HTR-8/SVneo (cell line): ENCODE results near the gene ADGRE2.
A peak's percentile ranks its signal among the peaks of the same experiment; 100 is the strongest.
"Not testable (repeated sequence)": the region's sequence is repeated elsewhere in the genome, so short reads cannot be mapped to it uniquely, and the experiment has no call there.

Experiments used
- DNase-seq: peaks from one replicate; pipeline ENCODE4 v3.0.0; 2011; ENCODE audit warnings: low spot score, mixed read lengths; ENCODE audit not compliant: insufficient read length
- FAIRE-seq: peaks from 2 replicates; lab custom pipeline; 2011; peaks lifted over from hg19 to GRCh38; lab: Jason Lieb, UNC

ADGRE2 gene

DNA sequence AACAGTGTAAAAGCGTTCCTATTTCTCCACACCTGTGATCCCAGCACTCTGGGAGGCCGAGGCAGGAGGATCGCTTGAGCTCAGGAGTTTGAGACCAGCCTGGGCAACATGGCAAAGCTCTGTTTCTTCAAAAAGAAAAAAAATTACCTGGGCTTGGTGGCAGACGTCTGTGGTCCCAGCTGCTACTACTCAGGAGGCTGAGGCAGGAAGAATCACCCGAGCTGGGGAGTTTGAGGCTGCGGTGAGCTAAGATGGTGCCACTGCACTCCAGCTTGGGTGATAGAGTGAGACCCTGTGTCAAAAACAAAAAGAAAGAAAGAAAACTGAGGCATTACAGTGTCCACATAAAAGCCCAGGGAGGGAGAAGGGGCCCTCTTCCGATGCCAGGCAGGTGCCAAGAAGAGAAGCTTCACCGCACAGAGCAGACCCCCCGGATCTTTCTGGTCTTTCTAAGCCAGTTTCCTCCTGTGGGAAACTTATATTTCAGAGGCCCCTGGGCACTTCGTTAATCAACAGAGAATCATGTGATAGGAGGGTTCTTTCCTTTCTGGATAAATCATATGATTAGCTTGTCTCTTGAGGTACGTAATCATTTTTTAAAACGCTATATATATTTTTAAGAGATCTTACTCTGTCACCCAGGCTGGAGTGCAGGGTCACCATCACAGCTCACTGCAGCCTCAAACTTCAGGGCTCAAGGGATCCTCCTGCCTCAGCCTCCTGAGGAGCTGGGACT lies at the start of gene ADGRE2:
ADGRE2 (minus strand) TSS at position 451 of the 736 bp plus-strand sequence. CDS start 1,804 bp downstream, outside the sequence.
- not testable (repeated sequence) for DNase-seq, FAIRE-seq

GRCh38 chr19:14826006-14826405 lies 47.6 kb upstream of the ADGRE2 start:
- no peak for FAIRE-seq
- DNase-seq: no peak

DNA sequence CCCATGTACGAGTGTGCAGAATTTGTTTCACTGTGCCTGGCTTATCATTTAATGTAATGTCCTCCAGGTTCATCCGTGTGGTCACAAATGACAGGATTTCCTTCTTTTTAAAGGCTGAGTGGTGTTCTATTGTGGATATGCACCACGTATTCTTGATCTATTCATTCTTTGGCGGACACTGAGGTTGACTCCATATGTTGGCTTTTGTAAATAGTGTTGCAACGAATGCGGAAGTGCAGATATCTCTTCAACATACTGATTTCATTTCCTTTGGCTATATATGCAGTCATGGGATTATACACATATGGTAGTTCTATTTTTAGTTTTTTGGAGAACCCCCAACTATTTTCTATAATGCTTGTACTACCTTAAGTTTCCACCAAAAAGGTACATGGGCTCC lies 43.6 kb upstream of the ADGRE2 start:
- no peak for DNase-seq
- no peak for FAIRE-seq

DNA sequence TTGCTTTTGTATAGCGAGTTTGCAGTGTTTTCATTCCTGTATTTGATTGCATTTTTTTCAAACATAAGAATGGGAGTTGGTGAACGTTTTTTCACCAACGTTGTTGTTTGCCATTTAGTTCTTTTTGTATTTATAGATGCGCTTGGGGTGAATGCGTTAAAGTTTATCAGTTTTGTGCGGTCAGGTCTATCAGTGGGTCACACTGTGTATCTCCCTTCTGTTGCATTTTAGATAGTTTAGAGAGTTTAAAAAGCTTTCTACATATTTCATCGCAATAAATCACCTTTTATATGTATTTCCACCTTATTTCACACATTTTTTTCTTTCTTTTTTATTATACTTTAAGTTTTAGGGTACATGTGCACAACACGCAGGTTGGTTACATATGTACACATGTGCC lies 40.2 kb upstream of the ADGRE2 start:
- FAIRE-seq: no peak

DNA sequence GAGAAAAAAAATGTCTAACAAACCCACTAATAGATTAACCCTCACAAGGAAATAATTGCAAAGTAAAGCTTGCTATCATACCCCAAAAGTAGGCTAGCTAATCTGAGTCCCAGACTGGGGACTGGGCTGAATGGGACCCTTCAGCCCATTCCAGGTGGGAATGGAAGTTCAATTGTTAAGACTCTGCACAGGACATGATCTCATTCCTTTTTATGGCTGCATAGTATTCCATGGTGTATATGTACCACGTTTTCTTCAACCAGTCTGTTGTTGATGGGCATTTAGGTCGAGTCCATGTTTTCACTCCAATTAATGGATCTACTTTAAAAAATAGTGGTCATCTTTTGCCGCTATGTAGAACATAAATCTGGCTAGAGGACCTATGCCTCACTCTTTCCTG lies 38.7 kb upstream of the ADGRE2 start:
- FAIRE-seq (no peak), DNase-seq (no peak)

More for the DNA sequence above, 40.2 kb upstream of the ADGRE2 start:
- DNase-seq: no peak

- DNase-seq (no peak), FAIRE-seq (no peak)
Observed at GRCh38 chr19:14814982-14815652, 36.8 kb upstream of the ADGRE2 start.

- FAIRE-seq (no peak), DNase-seq (no peak)
Observed at GRCh38 chr19:14809272-14810057, 31.1 kb upstream of the ADGRE2 start.

DNA sequence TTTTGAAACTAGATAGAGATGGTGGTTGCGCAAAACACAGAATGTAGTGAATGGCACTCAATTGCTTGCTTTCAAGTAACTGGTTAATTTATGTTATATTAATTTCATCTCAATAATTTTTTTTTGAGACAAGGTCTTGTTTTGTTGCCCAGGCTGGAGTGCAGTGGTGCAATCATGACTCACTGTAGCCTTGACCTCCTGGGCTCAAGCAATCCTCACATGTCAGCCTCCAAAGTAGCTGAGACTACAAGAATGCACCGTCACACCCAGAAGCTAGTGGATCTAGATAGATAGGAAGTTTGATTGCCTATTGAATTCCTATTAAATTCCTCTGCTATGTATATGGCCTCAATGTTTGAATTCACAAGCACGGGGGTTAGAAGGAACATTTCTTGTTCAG lies 26.4 kb upstream of the ADGRE2 start:
- no peak for FAIRE-seq
- DNase-seq: no peak

- DNase-seq: no peak
- no peak for FAIRE-seq
Observed at GRCh38 chr19:14798760-14799159, 20.4 kb upstream of the ADGRE2 start.

- FAIRE-seq (no peak), DNase-seq (no peak)
Observed at GRCh38 chr19:14796021-14796420, 17.7 kb upstream of the ADGRE2 start.

GRCh38 chr19:14795078-14795721 lies 16.8 kb upstream of the ADGRE2 start:
- FAIRE-seq (no peak), DNase-seq (no peak)

DNA sequence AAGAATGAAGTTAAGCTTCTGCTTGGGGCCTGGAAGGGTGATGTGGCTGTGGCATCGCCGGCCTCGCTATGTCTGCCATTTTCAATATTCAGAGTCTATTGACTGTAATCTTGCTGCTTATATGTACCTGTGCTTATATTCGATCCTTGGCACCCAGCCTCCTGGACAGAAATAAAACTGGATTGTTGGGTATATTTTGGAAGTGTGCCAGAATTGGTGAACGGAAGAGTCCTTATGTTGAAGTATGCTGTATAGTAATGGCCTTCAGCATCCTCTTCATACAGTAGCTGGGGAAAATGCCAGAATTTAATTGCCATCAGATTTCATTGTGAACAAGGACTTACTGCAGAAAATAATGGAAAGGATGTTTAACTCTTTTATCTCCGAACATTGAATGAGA lies 13.9 kb upstream of the ADGRE2 start:
- DNase-seq, FAIRE-seq: not testable (repeated sequence)

- no peak for DNase-seq
- no peak for FAIRE-seq
Observed at GRCh38 chr19:14786421-14786851, 8.1 kb upstream of the ADGRE2 start.

- DNase-seq: peak; percentile 41
- not testable (repeated sequence) for FAIRE-seq
Observed at GRCh38 chr19:14785102-14785793, 6.9 kb upstream of the ADGRE2 start.

GRCh38 chr19:14784730-14785101 lies 6.4 kb upstream of the ADGRE2 start:
- FAIRE-seq (peak; percentile 69), DNase-seq (peak; percentile 50)

DNA sequence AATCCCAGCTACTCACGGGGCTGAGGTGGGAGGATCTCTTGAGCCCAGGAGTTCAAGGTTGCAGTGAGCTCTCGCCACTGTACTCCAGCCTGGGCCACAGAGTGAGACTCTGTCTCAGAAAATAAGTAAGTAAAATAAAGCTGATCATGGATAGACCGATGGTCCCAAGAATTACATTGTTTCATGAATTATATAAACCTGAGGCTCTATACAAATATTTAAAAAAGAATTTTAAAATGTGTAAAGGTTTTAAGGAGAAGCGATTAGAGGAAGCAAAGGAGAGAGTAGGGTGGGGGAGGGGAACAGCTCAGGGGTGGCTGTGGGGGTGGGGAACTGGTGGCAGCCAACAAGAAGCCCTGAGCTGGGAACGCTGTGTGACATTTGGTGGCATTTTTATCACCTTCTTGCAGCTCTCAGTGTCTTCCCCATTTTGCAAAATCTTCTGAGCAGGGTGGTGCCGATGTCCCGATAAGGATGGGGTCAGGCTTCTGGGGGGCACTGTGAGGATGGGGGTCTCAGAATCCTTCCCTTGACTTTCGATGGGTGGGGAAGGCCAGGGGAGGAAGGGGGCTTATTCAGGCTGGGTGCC lies 5.1 kb upstream of the ADGRE2 start:
- not testable (repeated sequence) for FAIRE-seq, DNase-seq

GRCh38 chr19:14782626-14783409 lies 4.5 kb upstream of the ADGRE2 start:
- DNase-seq (no peak), FAIRE-seq (no peak)

- not testable (repeated sequence) for FAIRE-seq
Observed at GRCh38 chr19:14781713-14782536, 3.6 kb upstream of the ADGRE2 start.

More at GRCh38 chr19:14781713-14782536, 3.6 kb upstream of the ADGRE2 start:
- DNase-seq: not testable (repeated sequence)
